Stimulated activated CD4-positive, alpha-beta T cell treated with anti-CD3 and anti-CD28 coated beads, Interleukin-12 subunit alpha, Interleukin-12 subunit beta, amount 100 ng/mL, for 24 hours (primary cell): ENCODE data around the gene NANOS2.
A peak's percentile ranks its signal among the peaks of the same experiment; 100 is the strongest.
"Not testable (repeated sequence)": the region's sequence is repeated elsewhere in the genome, so short reads cannot be mapped to it uniquely, and the experiment has no call there.

Experiments used
- DNase-seq, 2 experiments: peaks; one replicate each; pipeline ENCODE4 v3.0.0-alpha.2; 2020; ENCODE audit warnings: low read depth in 2 of 2

Gene NANOS2

GRCh38 chr19:45895983-45896599 lies 18.5 kb downstream of the NANOS2 start:
- DNase-seq, result not testable (repeated sequence)

- DNase-seq, result no peak
Observed at GRCh38 chr19:45895519-45895972, 19.0 kb downstream of the NANOS2 start.

GRCh38 chr19:45890877-45891276 lies 23.7 kb downstream of the NANOS2 start:
- no peak for DNase-seq

- no peak for DNase-seq
Observed at GRCh38 chr19:45889210-45889885, 25.2 kb downstream of the NANOS2 start.

GRCh38 chr19:45887200-45887710 lies 27.3 kb downstream of the NANOS2 start:
- no peak for DNase-seq

GRCh38 chr19:45886427-45887199 lies 28.0 kb downstream of the NANOS2 start:
- DNase-seq, result peak; percentile 78 to 86

- peak; percentile 75 to 82 for DNase-seq
Observed at GRCh38 chr19:45885556-45886426, 28.8 kb downstream of the NANOS2 start, which contains the start of gene IRF2BP1. Gene IRF2BP1 (minus strand): TSS chr19:45886141. CDS start chr19:45885774, 367 bp downstream.

GRCh38 chr19:45884682-45885555 lies 29.7 kb downstream of the NANOS2 start:
- no peak for DNase-seq

GRCh38 chr19:45883881-45884681 lies 30.5 kb downstream of the NANOS2 start:
- DNase-seq, result no peak

- DNase-seq, result no peak
Observed at GRCh38 chr19:45883586-45883880, 31.0 kb downstream of the NANOS2 start.

- DNase-seq, result peak; percentile 67 to 82
Observed at GRCh38 chr19:45882652-45883585, 31.7 kb downstream of the NANOS2 start.

- no peak for DNase-seq
Observed at GRCh38 chr19:45881909-45882528, 32.6 kb downstream of the NANOS2 start.

- DNase-seq, result no peak
Observed at GRCh38 chr19:45881082-45881908, 33.3 kb downstream of the NANOS2 start.

- DNase-seq, result no peak
Observed at GRCh38 chr19:45879971-45880370, 34.6 kb downstream of the NANOS2 start.

GRCh38 chr19:45879055-45879454 lies 35.5 kb downstream of the NANOS2 start:
- no peak for DNase-seq

GRCh38 chr19:45878043-45878794 lies 36.4 kb downstream of the NANOS2 start:
- no peak for DNase-seq
